Panc1 (cell line): Measurements from ENCODE around the gene C11orf21. TPM values are rescaled to one million over a fixed set of nuclear protein-coding genes. Genes with fewer than 3 reads are reported as not detected.

Experiments
- ATAC-seq: fragments of 200-7000 bp; cut with Tn5 transposase; 2 replicates; pipeline ENCODE4 v1.9.1; 2020; ENCODE audit warnings: mild to moderate bottlenecking, moderate library complexity
- BruUV-seq: library from RNA; stranded (reverse); fragments of 400-500 nt; replicated peaks from 2 replicates; lab custom pipeline; 2021; lab: Mats Ljungman, UMichigan
- CTCF ChIA-PET: fragments of 300-600 bp; sonication (Branson Sonifier 250); formaldehyde crosslinking; loops from one replicate; lab custom pipeline; 2022; ENCODE audit warnings: antibody characterized with exemption; lab: Charles Lee
- POLR2A ChIA-PET: fragments of 300-600 bp; sonication (Branson Sonifier 250); formaldehyde crosslinking; loops from one replicate; lab custom pipeline; 2022; ENCODE audit warnings: antibody characterized with exemption; lab: Charles Lee
- DNase-seq: peaks from one replicate; pipeline ENCODE4 v3.0.0-alpha.2; 2010; ENCODE audit warnings: low read depth, low spot score
- H3K27ac ChIP-seq: 2 replicates; pipeline ENCODE4 v1.5.1; 2011; ENCODE audit warnings: mild to moderate bottlenecking, low read length, inconsistent platforms
- H3K27me3 ChIP-seq: fragments of 200-500 bp; sonication (Bioruptor generic); 2 replicates; pipeline ENCODE4 v1.6.0; 2014; ENCODE audit warnings: low read length, inconsistent platforms; ENCODE audit not compliant: control insufficient read depth, insufficient read depth
- H3K36me3 ChIP-seq: fragments of 200-500 bp; sonication (Bioruptor generic); 2 replicates; pipeline ENCODE4 v1.5.1; 2014; ENCODE audit warnings: inconsistent platforms, mild to moderate bottlenecking, low read length, moderate library complexity; ENCODE audit not compliant: control insufficient read depth, insufficient read depth
- H3K4me1 ChIP-seq: 2 replicates; pipeline ENCODE4 v1.5.1; 2011; ENCODE audit warnings: inconsistent platforms, mild to moderate bottlenecking, low read length, moderate library complexity; ENCODE audit not compliant: control insufficient read depth, insufficient read depth
- H3K4me3 ChIP-seq, 2 experiments: 2 replicates each; pipeline ENCODE4 v1.5.1; 2011 to 2012; ENCODE audit warnings: low read depth in 2 of 2, low read length in 2 of 2, mild to moderate bottlenecking in 2 of 2, inconsistent platforms in 1 of 2, moderate library complexity in 1 of 2
- H3K9me3 ChIP-seq: fragments of 200-500 bp; sonication (Bioruptor generic); 2 replicates; pipeline ENCODE4 v1.5.1; 2014; ENCODE audit warnings: low read depth, mild to moderate bottlenecking, inconsistent platforms, low read length, moderate library complexity; ENCODE audit not compliant: control insufficient read depth, insufficient read depth
- CTCF ChIP-seq: fragments of 450-650 bp; IDR thresholded peaks from 2 replicates; pipeline ENCODE4 v1.5.1; 2017; ENCODE audit warnings: mild to moderate bottlenecking
- POLR2AphosphoS5 ChIP-seq: IDR thresholded peaks from 2 replicates; pipeline ENCODE4 v1.6.1; 2012; ENCODE audit warnings: mild to moderate bottlenecking, low read depth, low read length, moderate library complexity
- SIN3A ChIP-seq: IDR thresholded peaks from 2 replicates; pipeline ENCODE4 v1.6.1; 2012; ENCODE audit warnings: low read depth, mild to moderate bottlenecking, low read length, moderate library complexity, borderline replicate concordance; ENCODE audit not compliant: insufficient read depth
- TCF7L2 ChIP-seq: IDR thresholded peaks from 2 replicates; pipeline ENCODE4 v1.6.1; 2011; ENCODE audit warnings: mild to moderate bottlenecking, low read depth, low read length, inconsistent platforms
- in situ Hi-C: cut with HindIII; loops from 2 replicates; pipeline ENCODE4 v1.10.0; 2016; ENCODE audit warnings: low sequenced_read_pairs, low pct_unique_long_range_greater_than_20kb
- intact Hi-C: fragments of 100-400 bp; cut with micrococcal nuclease; formaldehyde crosslinking; loops from one replicate; pipeline ENCODE4 v1.10.0; 2022; ENCODE audit not compliant: unreplicated experiment
- total RNA-seq: library from RNA; stranded (reverse); gene quantifications from one replicate; pipeline ENCODE4 v1.2.1, GENCODE V29; 2021; ENCODE audit not compliant: unreplicated experiment
- TF ChIP-seq, protein P1 (sequence below), 2 experiments: IDR thresholded peaks; 2 replicates each; pipeline ENCODE4 v1.6.1; 2011 to 2012; ENCODE audit warnings: low read depth in 2 of 2, control low read depth in 1 of 2, low read length in 1 of 2, mild to moderate bottlenecking in 1 of 2, moderate library complexity in 1 of 2; ENCODE audit not compliant: insufficient read depth in 1 of 2

Gene C11orf21
- total RNA-seq, 1 experiment from 2014 or later: 0.31 TPM

DNA sequence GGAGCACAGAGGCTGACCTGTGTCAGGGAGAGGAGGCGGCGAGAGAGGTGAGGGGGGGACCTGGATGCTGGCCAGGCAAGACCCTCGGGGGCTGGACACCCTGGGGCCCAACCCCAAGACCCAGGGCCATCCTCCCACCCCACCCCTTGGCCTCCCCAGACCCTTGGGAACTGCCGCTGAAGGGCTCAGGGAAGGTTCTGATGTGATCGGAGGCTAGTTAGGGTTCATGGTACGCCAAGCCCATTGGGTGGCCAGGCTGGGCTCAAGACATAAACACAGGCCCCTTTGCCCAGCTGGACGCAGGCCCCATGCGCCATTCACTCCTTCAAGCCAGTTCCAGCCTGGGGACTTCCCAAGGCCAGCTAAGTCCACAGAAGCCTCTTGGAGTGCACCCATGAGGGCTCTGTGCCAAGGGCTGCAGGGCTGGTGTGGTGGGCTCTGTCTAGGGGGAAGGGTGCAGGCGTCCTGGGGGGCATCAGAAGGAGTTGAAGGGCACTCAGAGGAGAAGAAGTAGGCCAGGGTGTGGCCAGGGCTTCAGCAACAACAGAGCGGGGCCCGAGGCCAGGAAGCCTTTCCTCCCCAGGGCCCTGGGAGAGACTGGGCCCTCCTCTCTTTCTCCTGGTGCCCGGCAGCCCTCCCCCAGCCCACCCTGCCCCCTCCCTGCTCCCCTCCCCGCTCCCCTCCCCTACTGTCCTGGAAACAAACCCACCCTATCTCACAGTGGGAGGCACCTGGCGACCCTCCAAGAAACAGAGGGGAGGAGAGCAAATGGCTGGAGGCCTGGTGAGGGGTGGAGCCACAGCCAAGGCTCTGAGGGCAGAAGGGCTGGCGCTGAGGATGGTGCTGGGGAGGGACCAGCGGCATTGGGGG is 13.0 kb upstream of the C11orf21 start:
- intact Hi-C loops: loop anchor here (10.0 kb wide), 1 partner anchor 210 kb away; no protein-coding TSS in a partner anchor
- BruUV-seq: no TSS peak
- ATAC-seq (peak; percentile 59), DNase-seq (no peak)
- TF ChIP-seq POLR2AphosphoS5 (no peak), TCF7L2 (no peak), SIN3A (no peak), CTCF (no peak)
- TF ChIP-seq, protein P1, sequence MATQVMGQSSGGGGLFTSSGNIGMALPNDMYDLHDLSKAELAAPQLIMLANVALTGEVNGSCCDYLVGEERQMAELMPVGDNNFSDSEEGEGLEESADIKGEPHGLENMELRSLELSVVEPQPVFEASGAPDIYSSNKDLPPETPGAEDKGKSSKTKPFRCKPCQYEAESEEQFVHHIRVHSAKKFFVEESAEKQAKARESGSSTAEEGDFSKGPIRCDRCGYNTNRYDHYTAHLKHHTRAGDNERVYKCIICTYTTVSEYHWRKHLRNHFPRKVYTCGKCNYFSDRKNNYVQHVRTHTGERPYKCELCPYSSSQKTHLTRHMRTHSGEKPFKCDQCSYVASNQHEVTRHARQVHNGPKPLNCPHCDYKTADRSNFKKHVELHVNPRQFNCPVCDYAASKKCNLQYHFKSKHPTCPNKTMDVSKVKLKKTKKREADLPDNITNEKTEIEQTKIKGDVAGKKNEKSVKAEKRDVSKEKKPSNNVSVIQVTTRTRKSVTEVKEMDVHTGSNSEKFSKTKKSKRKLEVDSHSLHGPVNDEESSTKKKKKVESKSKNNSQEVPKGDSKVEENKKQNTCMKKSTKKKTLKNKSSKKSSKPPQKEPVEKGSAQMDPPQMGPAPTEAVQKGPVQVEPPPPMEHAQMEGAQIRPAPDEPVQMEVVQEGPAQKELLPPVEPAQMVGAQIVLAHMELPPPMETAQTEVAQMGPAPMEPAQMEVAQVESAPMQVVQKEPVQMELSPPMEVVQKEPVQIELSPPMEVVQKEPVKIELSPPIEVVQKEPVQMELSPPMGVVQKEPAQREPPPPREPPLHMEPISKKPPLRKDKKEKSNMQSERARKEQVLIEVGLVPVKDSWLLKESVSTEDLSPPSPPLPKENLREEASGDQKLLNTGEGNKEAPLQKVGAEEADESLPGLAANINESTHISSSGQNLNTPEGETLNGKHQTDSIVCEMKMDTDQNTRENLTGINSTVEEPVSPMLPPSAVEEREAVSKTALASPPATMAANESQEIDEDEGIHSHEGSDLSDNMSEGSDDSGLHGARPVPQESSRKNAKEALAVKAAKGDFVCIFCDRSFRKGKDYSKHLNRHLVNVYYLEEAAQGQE (IDR thresholded peaks at IDR 0.05; ENCODE audit: insufficient read depth in 1 of 2, low read depth in 2 of 2, low read length in 1 of 2): no peak
- H3K27ac ChIP-seq: peak overlapping the region; percentile 41; the same call in 1 of the 2 replicates
- no peak overlapping the region for H3K4me3 ChIP-seq
- peaks cover 18% of the 10 kb centered on the region for H3K4me1 ChIP-seq
- ChIA-PET POLR2A (no interaction called here), CTCF (interaction anchor here (0.7 kb wide), 2 partner anchors 15 to 213 kb away, joined by 3 to 5 read pairs; no protein-coding TSS in a partner anchor)
- H3K36me3 ChIP-seq: no peaks in the 10 kb centered on the region
- no peaks in the 10 kb centered on the region for H3K27me3 ChIP-seq
- H3K9me3 ChIP-seq: no peaks in the 10 kb centered on the region
- in situ Hi-C loops: no loop called here

DNA sequence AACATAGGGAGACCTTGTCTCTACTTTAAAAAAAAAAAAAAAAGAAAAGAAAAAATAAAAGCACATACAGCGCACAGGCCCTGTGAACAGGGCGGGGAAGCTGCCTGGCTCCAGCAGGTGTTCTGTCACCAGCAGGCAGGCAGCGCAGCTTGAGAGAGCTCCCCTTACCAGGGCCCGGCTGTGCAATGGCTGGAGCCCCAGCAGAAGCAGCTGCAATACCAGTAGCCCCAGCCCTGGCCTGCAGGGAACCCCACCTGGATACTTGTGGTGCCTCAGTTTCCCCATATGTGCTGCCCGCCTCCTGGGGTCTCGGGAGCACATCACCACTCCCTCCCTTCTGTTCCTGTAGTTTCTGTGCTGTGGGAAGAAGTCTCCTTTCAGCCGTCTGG is 12.4 kb upstream of the C11orf21 start:
- H3K9me3 ChIP-seq: no peaks in the 10 kb centered on the region
- POLR2A ChIA-PET: no interaction called here
- DNase-seq (no peak), ATAC-seq (no peak)
- TF ChIP-seq SIN3A: no peak
- TF ChIP-seq TCF7L2: no peak
- TF ChIP-seq, protein P1 (IDR thresholded peaks at IDR 0.05; ENCODE audit: insufficient read depth in 1 of 2, low read depth in 2 of 2, low read length in 1 of 2): no peak
- TF ChIP-seq CTCF: no peak
- TF ChIP-seq POLR2AphosphoS5: no peak
- H3K27ac ChIP-seq: no peak overlapping the region
- peaks cover 18% of the 10 kb centered on the region for H3K4me1 ChIP-seq
- CTCF ChIA-PET: interaction anchor here (0.7 kb wide), 2 partner anchors 15 to 214 kb away, joined by 3 to 5 read pairs; no protein-coding TSS in a partner anchor
- no peak overlapping the region for H3K4me3 ChIP-seq
- no TSS peak for BruUV-seq
- H3K27me3 ChIP-seq: no peaks in the 10 kb centered on the region
- H3K36me3 ChIP-seq: no peaks in the 10 kb centered on the region
- in situ Hi-C loops (no loop called here), intact Hi-C loops (loop anchor here (10.0 kb wide), 1 partner anchor 211 kb away; no protein-coding TSS in a partner anchor)
